ENCODE measurements around the gene MCMBP.

Gene MCMBP

DNA sequence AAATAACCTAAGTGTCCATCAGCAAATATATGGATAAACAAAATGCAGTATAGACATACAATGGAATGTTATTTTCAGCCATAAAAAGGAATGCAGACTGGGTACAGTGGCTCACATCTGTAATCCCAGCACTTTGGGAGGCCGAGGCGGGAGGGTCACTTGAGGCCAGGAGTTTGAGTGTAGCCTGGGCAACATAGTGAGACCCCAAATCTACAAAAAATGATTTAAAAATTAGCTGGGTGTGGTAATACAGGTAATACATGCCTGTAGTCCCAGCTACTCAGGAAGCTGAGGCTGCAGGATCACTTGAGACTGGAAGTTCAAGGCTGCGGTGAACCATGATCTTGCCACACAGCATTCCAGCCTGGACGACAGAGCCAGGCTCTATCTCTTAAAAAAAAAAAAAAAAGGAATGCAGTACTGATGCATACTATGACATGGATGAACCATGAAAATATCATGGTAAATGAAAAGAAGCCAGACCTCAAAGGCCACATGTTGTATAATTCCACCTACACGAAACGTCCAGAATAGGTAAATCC lies 6.9 kb downstream of the MCMBP start:
- Histone ChIP-seq H3K79me2 (ENCODE audit: insufficient read depth, low read length) (peaks cover 100% of the 10 kb centered on the region), H3K9me3 (ENCODE audit: insufficient read depth, low read depth, low read length) (peaks cover 5% of the 10 kb centered on the region; the same call in 1 of the 2 replicates), H4K20me1 (ENCODE audit: insufficient read depth, low read length, poor library complexity, severe bottlenecking) (peaks cover 75% of the 10 kb centered on the region), H3K4me1 (ENCODE audit: insufficient read depth, low read length, poor library complexity, severe bottlenecking) (peaks cover 27% of the 10 kb centered on the region), H3K9me2 (replicated peaks; ENCODE audit: low read depth, low read length) (no peaks in the 10 kb centered on the region), H3F3A (ENCODE audit: low read depth) (no peaks in the 10 kb centered on the region; the same call in 1 of the 2 replicates), H3K27me3 (ENCODE audit: insufficient read depth, low read length, poor library complexity, severe bottlenecking) (no peaks in the 10 kb centered on the region), H3K9ac (ENCODE audit: low read depth, low read length, poor library complexity, severe bottlenecking) (no peak overlapping the region), H3K36me3 (ENCODE audit: insufficient read depth, low read length) (no peaks in the 10 kb centered on the region; the same call in 1 of the 2 replicates), H3K4me3 (ENCODE audit: low read length, poor library complexity, severe bottlenecking) (no peak overlapping the region), H3K4me2 (ENCODE audit: low read depth, low read length, poor library complexity, severe bottlenecking) (no peak overlapping the region), H2AFZ (ENCODE audit: low read length) (no peak overlapping the region)
- TF ChIP-seq, protein P1, sequence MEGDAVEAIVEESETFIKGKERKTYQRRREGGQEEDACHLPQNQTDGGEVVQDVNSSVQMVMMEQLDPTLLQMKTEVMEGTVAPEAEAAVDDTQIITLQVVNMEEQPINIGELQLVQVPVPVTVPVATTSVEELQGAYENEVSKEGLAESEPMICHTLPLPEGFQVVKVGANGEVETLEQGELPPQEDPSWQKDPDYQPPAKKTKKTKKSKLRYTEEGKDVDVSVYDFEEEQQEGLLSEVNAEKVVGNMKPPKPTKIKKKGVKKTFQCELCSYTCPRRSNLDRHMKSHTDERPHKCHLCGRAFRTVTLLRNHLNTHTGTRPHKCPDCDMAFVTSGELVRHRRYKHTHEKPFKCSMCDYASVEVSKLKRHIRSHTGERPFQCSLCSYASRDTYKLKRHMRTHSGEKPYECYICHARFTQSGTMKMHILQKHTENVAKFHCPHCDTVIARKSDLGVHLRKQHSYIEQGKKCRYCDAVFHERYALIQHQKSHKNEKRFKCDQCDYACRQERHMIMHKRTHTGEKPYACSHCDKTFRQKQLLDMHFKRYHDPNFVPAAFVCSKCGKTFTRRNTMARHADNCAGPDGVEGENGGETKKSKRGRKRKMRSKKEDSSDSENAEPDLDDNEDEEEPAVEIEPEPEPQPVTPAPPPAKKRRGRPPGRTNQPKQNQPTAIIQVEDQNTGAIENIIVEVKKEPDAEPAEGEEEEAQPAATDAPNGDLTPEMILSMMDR (conservative IDR thresholded peaks at IDR 0.05; ENCODE audit: low read length) = no peak
- no peak for TF ChIP-seq EZH2phosphoT487 (IDR thresholded peaks at IDR 0.05; ENCODE audit: borderline replicate concordance)

DNA sequence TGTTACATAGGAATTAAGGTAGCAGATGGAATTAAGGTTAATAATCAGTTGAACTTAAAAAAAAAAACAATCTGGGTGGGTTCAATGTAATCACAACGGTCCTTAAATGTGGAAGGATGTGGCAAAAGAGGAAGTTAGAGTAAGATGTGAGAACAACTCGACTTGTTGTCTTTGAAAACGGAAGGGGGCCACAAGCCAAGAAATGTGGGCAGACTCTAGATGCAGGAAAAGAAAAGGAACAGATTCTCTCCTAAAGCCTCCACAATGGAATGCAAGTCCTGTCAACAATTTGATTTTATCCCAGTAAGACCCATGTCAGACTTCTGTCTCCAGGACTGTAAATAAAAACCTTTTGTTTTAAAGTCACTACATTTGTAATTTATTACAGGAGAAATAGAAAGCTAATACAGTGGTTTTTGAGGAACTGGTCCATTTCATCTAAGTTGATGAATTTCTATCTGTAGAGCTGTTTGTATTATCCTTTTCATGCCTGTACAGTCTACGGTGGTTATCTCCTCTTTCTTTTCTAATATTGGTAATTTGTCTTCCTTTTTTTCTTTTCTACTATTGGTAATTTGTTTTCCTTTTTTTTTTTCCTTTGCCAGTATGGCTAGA lies 8.6 kb downstream of the MCMBP start:
- H3K27me3 ChIP-seq (ENCODE audit: insufficient read depth, low read length, poor library complexity, severe bottlenecking) = no peaks in the 10 kb centered on the region
- no peak overlapping the region for H3K4me2 ChIP-seq (ENCODE audit: low read depth, low read length, poor library complexity, severe bottlenecking)
- H3K9ac ChIP-seq (ENCODE audit: low read depth, low read length, poor library complexity, severe bottlenecking) = no peak overlapping the region
- no peaks in the 10 kb centered on the region; the same call in 1 of the 2 replicates for H3F3A ChIP-seq (ENCODE audit: low read depth)
- peaks cover 1% of the 10 kb centered on the region; the same call in 1 of the 2 replicates for H3K36me3 ChIP-seq (ENCODE audit: insufficient read depth, low read length)
- H2AFZ ChIP-seq (ENCODE audit: low read length) = no peak overlapping the region
- H3K4me3 ChIP-seq (ENCODE audit: low read length, poor library complexity, severe bottlenecking) = no peak overlapping the region
- H3K9me3 ChIP-seq (ENCODE audit: insufficient read depth, low read depth, low read length) = peaks cover 5% of the 10 kb centered on the region; the same call in 1 of the 2 replicates
- H3K9me2 ChIP-seq (replicated peaks; ENCODE audit: low read depth, low read length) = no peaks in the 10 kb centered on the region
- peaks cover 100% of the 10 kb centered on the region for H3K79me2 ChIP-seq (ENCODE audit: insufficient read depth, low read length)
- peaks cover 24% of the 10 kb centered on the region for H3K4me1 ChIP-seq (ENCODE audit: insufficient read depth, low read length, poor library complexity, severe bottlenecking)
- peaks cover 79% of the 10 kb centered on the region for H4K20me1 ChIP-seq (ENCODE audit: insufficient read depth, low read length, poor library complexity, severe bottlenecking)
- TF ChIP-seq EZH2phosphoT487 (IDR thresholded peaks at IDR 0.05; ENCODE audit: borderline replicate concordance) = no peak
- TF ChIP-seq, protein P1 (conservative IDR thresholded peaks at IDR 0.05; ENCODE audit: low read length) = no peak

DNA sequence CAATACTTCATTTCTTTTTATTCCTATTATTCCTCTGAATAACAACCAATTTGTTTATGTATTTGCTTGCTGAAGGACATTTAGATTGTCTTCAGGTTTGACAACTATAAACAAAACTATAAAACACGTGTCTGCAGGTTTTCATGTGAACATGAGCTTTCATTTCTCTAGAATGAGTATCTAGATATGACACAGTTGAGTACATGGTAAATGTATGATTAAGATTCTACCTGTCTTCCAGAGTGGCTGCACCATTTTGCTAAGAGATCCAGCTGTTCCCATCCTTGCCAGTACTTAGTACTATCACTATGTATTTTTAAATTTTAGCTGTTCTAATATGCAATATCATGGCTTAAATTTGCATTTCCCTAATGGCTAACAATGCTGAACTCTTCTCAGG lies 10.1 kb downstream of the MCMBP start:
- H3F3A ChIP-seq (ENCODE audit: low read depth) = no peaks in the 10 kb centered on the region; the same call in 1 of the 2 replicates
- H3K4me2 ChIP-seq (ENCODE audit: low read depth, low read length, poor library complexity, severe bottlenecking) = no peak overlapping the region
- peaks cover 5% of the 10 kb centered on the region; the same call in 1 of the 2 replicates for H3K9me3 ChIP-seq (ENCODE audit: insufficient read depth, low read depth, low read length)
- no peak overlapping the region for H3K9ac ChIP-seq (ENCODE audit: low read depth, low read length, poor library complexity, severe bottlenecking)
- peaks cover 72% of the 10 kb centered on the region for H4K20me1 ChIP-seq (ENCODE audit: insufficient read depth, low read length, poor library complexity, severe bottlenecking)
- no peak overlapping the region for H3K4me3 ChIP-seq (ENCODE audit: low read length, poor library complexity, severe bottlenecking)
- peaks cover 13% of the 10 kb centered on the region for H3K4me1 ChIP-seq (ENCODE audit: insufficient read depth, low read length, poor library complexity, severe bottlenecking)
- no peaks in the 10 kb centered on the region for H3K9me2 ChIP-seq (replicated peaks; ENCODE audit: low read depth, low read length)
- peaks cover 14% of the 10 kb centered on the region for H3K36me3 ChIP-seq (ENCODE audit: insufficient read depth, low read length)
- H2AFZ ChIP-seq (ENCODE audit: low read length) = no peak overlapping the region
- no peaks in the 10 kb centered on the region for H3K27me3 ChIP-seq (ENCODE audit: insufficient read depth, low read length, poor library complexity, severe bottlenecking)
- peaks cover 96% of the 10 kb centered on the region for H3K79me2 ChIP-seq (ENCODE audit: insufficient read depth, low read length)
- TF ChIP-seq, protein P1 (conservative IDR thresholded peaks at IDR 0.05; ENCODE audit: low read length) = no peak
- TF ChIP-seq EZH2phosphoT487 (IDR thresholded peaks at IDR 0.05; ENCODE audit: borderline replicate concordance) = no peak
